Stimulated activated CD8-positive, alpha-beta memory T cell treated with anti-CD3 and anti-CD28 coated beads, Interleukin-15, amount 100 ng/mL, for 1 hour (primary cell): Measurements from ENCODE around the gene NTSR1.
A peak's percentile ranks its signal among the peaks of the same experiment; 100 is the strongest.

ENCODE experiments used
- DNase-seq: peaks from one replicate; pipeline ENCODE4 v3.0.0-alpha.2; 2020; ENCODE audit warnings: low read depth

NTSR1 gene

DNA sequence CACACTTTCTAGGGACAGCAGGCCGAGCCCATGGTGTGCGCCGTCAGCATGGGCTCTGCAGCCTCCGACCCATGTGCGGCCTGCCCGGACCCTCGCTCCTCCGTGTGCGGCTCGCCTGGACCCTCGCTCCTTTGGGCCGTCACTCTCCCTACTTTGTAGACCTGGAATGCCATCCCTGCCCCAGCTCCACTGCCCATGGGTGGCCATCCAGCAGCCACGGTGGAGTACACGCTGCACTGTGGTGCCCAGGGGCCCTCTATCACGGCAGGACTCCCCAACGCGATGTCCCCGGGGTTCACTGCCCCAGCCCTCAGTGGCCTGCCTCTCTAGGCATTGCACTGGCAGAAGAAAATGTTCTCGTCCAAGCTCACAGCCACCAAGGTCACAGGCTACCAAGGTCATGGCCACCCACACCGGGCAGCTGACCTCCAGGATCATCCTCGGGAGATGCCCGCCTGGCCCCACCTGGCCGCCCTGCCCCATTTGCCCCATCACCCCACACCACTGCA, 63.5 kb downstream of the NTSR1 start:
- DNase-seq = no peak

DNA sequence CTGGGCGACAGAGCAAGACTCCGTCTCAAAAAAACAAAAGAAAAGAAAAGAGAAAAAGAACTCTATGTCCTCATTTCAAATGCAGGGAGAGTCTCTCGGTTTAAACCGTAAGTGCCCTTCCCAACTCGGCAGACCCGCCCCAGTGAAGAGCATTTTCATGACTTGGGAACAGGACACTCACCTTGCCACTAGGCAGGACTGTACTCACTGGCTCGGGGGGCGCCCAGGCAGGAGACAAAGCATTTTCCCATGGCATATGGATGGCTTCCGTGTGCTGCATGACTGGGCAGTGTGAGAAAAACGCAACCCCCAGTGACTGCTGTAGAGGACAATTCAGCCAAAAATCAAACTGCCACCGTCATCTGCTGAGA, 64.0 kb downstream of the NTSR1 start:
- no peak for DNase-seq

DNA sequence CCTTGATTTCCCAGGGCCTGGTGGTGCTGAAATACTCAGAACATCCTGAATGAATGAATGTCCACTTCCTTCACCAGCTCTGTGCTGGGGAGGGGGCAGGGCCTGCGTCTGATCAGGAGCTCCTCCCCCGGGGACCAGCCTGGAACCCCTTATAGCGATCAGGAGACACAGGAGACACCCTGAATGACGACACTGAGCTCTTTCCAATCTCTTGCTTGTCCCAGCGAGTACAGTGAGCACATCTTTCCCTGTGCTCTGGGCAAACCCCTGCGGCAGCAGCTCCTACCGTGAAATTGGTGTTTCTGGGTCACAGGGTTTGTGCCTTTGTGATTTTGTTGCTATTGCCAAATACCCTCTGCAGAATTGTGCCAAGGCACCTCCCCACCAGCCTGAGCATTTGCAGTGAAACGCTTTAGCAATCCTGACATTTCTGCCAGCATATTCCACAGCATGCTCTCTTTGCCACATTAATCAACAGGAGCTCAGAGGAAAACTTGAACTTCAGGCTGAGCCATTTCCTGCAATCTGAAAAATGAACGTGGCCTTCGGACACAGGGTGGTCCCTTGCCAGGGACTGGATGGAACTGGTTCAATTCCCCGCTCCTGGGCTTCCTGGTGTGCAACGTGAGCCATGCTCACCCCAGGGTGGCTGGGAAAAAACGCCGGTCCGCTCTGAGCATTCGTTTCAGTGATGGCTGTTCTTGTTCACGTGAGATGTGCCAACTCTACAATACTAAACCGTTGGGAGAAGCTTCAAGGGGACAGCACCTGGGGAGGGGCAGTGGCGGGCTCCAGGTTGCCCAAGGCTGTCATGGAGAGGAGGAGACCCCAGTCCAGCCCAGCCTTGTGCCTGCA, 64.6 kb downstream of the NTSR1 start:
- DNase-seq = no peak

DNA sequence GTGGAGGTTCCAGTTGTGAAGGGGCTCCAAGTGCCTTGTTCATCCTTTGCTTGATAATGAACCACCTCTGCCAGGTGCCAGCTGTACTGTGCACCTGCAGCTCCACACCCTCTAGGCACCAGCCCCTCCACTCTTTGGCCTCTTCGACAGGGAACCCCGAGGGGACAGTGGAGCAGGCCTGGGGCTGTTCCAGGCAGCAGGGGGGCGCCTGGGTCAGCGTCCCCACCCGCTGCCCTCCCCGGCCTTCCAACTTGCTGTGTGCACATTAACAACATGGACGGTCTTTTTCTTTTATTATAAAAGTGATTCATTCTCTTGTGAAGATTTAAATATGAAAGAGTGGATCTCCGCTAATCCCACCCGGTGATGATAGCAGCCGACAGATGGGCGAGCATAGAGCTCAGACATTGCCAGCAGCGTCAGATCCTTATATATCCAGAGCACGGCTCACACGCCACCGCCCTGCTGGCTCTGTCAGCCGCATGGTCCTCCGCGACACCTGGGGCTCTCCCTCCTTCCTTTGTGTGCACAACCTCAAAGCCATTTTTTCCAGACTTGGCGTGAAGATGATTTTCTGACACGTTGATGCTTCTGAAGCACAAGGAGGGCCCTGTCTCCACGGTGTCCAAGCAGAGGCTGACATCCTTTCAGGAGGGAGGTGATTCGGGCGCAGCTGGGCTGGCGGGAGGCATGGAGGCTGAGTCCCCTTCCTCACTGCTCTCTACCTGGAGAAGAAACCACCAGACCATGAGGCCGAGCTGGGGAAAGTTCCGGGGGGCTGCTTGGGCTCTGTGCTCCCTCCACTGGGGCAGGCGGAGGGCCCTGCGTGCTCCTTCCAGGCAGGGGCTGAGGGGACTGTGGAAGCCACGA, 65.4 kb downstream of the NTSR1 start:
- no peak for DNase-seq

DNA sequence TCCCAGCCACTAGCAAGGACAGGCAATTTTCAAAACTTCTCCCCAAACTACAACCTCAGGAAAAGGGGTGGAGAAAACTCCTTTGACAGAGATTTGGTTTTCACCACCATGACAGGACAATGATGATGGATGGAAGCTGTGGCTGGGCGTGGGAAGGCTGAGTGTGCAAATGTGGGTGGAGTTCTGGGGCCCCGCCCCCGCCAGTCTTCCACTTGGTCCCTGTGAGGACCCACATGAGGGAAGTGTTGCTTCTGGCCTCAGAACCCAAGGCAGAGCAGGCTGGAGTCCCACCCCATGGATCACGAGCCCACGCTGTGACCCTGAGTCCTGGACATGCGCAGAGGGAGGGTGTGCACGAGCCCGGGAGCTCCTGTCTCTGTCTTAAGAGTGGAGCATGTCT, 66.1 kb downstream of the NTSR1 start:
- DNase-seq = no peak

- DNase-seq = no peak
Measured at GRCh38 chr20:62775206-62775605, 66.6 kb downstream of the NTSR1 start.

GRCh38 chr20:62776035-62776691, 67.5 kb downstream of the NTSR1 start:
- DNase-seq = no peak

- DNase-seq = peak; percentile 24
Measured at GRCh38 chr20:62776692-62777527, 68.3 kb downstream of the NTSR1 start.

DNA sequence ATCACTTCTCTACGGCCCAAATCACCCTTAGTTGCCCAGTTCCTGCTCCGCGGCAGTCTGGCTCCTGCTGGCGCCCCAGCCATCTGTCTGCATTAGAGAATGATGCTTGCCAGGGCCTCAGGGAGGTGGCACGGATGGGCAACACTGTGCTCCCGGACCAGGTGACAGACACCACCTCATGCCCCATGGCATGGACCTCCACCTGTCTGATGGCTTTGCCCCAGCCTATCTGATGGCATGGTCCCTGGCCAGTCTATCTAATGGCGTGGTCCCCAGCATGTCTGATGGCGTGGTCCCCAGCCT, 68.8 kb downstream of the NTSR1 start:
- DNase-seq = no peak

- no peak for DNase-seq
Measured at GRCh38 chr20:62778058-62778457, 69.4 kb downstream of the NTSR1 start.

DNA sequence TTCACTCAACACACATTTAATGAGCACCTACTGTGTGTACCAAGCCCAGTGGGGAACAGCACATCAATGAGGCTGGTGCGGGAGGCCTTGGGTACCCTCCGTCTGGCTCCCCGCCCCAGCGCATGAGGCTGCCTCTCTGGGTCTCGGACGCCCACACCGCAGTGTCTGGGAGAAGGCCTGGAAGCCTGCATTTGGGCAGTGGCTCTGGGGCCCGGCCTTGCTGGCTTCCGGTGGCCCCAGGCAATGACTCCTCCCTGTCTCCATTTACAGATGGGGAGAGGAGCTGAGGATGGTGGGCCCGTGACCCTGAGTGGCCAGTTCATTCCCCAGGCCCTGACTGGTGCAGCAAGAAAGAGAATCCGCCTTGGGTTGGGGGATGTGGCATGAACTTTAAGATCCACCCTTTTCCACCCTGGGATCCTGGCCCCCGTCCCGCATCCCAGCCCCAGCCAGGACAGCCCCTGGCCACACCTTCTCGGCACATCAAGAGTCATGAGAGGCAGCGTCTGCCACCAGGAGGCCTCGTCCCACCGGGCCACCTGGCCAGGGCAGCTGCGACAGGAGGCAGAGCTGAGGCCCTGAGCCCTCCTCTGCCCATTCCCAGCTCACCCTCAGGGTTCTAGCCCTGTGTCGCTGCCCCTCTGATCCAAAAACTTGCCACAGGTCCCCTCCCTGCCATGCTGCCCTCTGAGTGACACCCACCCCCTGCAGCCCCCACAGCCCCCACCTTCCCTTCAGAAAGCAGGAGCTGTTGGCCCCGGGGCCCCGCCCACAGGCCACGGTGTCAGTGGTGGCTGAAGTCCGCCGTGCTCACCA, 70.2 kb downstream of the NTSR1 start:
- DNase-seq = no peak

- no peak for DNase-seq
Measured at GRCh38 chr20:62779417-62779685, 70.7 kb downstream of the NTSR1 start.

GRCh38 chr20:62780204-62780603, 71.6 kb downstream of the NTSR1 start:
- DNase-seq = no peak

- no peak for DNase-seq
Measured at GRCh38 chr20:62780696-62781095, 72.1 kb downstream of the NTSR1 start.

GRCh38 chr20:62782149-62782892, 73.7 kb downstream of the NTSR1 start:
- DNase-seq = no peak

DNA sequence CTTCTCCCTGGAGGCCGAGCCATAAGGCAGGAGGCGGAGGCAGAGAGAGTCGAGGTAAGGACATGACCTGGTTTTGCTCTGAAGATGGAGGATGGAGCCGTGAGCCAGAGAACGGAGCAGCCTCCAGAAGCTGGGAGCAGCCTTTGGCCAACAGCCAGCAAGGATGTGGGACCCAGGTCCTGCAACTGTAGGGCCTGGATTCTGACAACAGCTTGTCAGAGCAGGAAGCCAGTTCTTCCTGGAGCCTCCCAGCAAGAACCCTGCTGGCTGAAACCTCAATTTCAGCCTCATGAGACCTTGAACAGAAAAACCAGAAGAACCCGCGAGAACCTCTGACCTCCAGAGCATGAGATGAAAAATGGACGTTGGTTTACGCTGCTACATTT, 74.2 kb downstream of the NTSR1 start:
- no peak for DNase-seq

DNA sequence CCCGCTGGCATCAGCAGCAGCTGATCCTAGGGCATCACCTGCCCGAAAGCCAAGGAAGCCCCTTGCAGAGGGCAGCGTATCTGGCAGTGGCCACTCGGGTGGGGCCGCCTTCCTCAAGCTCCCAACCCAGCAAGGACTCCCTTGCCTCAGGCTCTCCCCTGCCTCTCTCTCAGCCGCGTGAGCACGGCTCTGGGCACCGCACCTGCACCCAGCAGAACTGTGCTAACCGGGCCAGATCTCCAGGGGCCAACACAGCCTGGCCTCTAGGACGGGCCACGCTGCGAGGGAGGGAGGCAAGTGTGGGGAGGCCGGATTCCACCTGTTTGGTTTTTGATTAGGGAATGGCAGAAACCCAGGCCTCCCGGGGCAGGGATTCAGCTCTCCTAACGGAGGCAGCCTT, 75.9 kb downstream of the NTSR1 start:
- DNase-seq = no peak

GRCh38 chr20:62785393-62785792, 76.8 kb downstream of the NTSR1 start:
- DNase-seq = no peak

- no peak for DNase-seq
Measured at GRCh38 chr20:62786157-62786556, 77.5 kb downstream of the NTSR1 start.

DNA sequence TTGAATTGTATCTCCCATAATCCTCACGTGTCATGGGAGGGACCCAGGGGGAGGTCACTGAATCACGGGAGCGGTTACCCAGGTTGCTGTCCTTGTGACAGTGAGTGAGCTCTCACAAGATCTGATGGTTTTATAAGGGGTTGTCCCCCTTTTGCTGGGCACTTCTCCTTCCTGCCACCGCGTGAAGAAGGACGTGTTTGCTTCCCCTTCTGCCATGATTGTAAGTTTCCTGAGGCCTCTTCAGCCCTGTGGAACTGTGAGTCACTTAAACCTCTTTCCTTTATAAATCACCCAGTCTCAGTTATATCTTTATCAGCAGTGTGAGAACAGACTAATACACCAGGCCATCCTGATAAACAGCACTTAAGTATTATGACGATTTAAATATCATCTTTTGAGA, 78.7 kb downstream of the NTSR1 start:
- DNase-seq = no peak

GRCh38 chr20:62787866-62788265, 79.2 kb downstream of the NTSR1 start:
- no peak for DNase-seq
